Activated CD8-positive, alpha-beta memory T cell treated with anti-CD3 and anti-CD28 coated beads for 48 hours (primary cell): ENCODE measurements around the gene ANKS1B.

Source experiments
- DNase-seq, 3 experiments: peaks; one replicate each; pipeline ENCODE4 v3.0.0-alpha.2; 2020; ENCODE audit warnings: low read depth in 2 of 3, low spot score in 2 of 3

The ANKS1B gene

DNA sequence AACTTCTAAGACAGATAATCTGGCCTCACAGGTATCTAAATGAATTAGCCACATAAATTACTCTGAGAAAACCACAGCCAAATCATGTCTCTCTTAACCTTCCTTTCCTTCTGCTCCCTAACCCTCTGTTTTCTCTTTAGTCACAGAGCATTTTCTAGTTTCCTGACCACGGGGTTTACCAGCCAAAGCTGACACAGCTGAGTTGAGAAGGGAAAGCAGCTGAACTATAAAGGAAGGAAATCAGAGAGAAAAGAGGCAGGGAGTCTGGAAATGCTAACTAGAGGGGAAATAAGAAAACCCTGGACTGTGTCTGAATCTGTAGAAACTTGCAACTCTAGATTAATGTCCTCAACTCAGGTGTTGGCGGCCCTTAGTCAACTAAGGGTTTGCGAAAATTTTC is 24.4 kb downstream of the ANKS1B start:
- no peak for DNase-seq

DNA sequence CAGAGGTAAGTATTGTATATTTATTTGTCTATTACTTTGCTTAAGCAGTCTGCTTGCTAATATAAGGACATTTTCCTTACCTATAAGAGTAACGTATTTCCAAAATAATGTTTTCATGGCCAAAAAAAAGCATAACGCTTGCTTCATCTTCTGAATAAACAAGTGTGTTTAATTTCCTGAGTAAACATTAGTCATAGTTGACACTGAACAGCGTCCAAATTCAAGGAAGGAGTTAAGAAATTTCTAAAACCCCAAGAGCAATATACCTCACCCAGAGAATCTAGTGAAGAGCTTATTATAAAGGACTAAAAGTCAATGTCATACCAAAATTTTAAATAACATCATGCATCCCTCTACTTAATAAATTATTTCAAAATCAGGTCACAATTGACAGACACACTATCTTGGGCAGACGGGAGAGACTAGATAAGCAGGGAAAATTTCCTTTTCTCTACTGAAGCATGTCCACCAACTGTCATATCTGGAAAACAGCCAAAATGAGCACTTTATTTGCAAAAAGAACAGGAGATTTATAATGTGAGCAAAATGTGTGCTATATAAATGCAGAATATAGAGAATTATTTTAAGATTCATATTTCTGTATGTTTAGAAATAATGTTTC is 25.1 kb downstream of the ANKS1B start:
- no peak for DNase-seq

GRCh38 chr12:99957866-99958466 is 26.8 kb downstream of the ANKS1B start:
- DNase-seq = no peak

DNA sequence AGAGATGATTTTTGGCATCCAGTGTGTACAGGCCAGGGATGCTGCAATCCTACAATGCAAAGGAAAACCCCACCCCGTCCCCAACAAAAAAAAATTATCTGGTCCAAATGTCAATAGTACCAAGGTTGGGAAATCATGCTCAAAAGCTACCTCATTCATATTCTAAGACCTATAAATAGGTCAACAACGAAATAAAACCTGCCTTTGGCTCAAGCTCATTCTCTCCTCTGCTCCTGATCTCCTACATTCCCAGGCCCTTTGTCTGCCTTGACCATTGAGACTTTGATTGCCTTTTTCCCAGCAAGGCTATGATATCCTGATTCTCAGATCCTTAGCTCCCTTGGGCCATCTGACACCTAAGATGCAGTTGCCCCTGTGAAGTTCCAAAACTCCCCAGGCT is 30.0 kb downstream of the ANKS1B start:
- no peak for DNase-seq

- no peak for DNase-seq
These were observed 36.4 kb downstream of the ANKS1B start for GRCh38 chr12:99948370-99948769.

GRCh38 chr12:99946131-99946530 is 38.6 kb downstream of the ANKS1B start:
- no peak for DNase-seq

DNA sequence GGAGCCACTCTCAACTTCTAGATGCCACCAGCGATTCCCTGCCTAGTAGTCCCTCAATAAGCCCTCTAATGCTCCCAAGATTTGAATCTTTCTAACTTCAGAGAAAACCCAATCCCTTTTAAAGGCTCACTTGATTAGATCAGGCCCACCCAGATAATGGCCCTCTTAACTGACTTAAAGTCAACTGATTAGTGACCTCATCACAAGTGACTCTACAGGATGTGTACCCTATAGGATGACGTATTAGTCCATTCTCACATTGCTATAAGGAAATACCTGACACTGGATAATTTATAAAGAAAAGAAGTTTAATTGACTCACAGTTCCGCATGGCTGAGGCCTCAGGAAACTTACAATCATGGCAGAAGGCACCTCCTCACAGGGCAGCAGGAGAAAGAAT is 49.1 kb downstream of the ANKS1B start:
- DNase-seq = no peak

DNA sequence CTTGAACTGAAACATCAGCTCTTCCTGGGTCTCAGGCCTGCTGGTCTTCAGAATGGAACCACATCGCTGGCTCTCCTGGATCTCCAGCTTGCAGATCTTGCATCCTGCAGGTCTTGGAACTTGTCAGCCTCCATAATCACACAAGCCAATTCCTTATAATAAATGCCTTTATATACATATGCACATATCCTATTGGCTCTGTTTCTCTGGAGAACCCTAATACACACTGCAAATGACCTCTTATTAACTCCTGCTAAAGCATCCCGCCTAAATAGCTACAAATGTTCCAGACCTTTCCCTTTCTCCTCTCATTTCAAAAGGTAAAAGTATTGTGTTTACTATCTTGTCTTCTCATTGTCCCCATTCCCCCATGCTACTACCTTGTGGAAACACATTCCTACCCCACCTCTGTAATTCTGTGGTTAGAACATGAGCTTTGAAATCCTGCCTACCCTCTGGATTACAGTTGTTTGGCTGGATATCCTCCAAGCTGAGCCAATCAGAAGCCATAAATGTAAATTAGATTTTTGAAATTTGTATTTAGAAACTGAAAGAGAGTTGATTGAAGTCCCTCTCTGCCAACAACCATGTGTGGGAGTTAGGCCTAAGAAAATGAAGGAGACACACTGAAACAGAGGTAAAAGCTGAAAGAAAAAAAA is 58.1 kb downstream of the ANKS1B start:
- no peak for DNase-seq

GRCh38 chr12:99920353-99920960 is 64.3 kb downstream of the ANKS1B start:
- DNase-seq = no peak

DNA sequence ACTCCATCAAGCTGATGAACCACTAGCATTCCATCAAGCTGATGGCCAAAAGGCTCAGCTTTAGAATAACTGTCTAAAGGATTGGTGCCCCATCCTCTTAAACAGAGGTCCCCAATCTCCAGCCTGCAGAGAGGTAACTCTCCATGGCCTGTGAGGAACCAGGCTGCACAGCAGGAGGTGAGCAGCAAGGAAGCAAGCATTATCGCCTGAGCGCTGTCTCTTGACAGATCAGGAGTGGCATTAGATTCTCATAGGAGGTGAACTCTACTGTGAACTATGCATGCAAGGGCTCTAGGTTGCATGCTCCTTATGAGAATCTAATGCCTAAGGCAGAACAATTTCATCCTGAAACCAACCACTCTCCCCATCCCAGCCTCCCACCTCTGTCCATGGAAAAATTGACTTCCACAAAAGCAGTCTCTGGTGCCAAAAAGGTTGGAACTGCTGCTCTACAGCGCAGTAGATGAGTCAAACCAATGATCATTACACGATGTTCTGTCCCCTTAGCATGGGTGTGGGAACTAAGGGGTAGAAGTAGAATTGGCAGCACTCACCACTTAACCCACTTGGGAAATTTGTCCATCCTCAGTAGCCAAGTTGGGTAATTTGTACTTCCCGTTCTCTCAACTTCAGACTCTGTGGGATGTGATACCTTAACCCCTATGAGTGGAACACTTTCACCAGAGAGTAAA is 66.9 kb downstream of the ANKS1B start:
- no peak for DNase-seq

DNA sequence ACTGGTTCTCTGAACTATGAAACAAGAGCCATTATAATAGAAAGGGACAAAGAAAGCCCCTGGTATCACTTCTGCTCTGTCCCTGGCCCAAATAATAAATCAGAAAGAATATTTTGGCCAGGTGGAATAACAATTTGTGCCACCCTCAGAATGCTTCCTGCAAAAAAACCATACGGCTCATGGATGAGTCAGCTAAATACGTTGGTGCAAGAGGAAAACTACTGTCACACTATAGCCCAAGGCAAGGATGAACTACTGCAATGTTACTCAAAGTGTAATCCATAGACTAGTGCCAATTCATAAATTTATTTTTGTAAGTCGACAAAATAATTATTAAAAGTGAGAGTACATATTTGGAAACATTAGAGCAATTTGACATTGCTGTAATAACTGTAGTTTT is 68.2 kb downstream of the ANKS1B start:
- DNase-seq = no peak

DNA sequence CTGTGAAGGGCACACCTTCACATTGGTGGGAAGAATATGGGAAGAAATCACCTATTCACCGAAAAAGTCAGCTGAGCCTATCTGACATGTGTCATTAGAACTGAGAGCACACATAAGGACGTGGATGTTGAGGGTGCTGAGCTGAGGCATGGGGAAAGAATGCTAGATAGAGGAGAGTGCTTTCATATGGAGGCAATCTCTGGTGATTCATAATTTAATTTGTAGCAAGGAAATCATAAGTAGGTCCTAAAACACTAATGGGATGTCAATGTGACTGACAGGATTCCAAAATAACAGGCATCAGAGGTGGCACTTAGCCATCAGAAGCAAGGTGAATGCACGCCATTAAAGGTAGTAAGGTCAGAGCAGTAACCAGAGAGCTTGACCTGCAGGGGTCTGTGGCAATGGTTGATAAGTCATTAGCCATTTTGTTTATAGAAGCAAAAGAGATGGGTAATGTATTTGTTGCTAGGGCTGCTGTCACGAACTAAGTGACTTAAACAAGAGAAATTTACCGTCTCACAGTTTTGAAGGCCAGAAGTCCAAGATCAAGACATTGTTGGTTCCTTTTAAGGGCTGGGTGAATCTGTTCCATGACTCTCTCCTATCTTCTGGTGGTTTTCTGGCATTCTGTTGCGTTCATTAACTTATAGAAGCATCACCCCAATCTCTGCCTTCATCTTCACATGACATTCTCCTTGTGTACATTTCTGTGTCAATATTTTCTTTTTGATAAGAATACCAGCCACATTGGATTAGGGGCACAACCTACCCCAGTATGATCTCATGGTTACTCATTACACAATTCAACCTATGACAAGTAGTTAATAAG is 69.3 kb downstream of the ANKS1B start:
- no peak for DNase-seq

DNA sequence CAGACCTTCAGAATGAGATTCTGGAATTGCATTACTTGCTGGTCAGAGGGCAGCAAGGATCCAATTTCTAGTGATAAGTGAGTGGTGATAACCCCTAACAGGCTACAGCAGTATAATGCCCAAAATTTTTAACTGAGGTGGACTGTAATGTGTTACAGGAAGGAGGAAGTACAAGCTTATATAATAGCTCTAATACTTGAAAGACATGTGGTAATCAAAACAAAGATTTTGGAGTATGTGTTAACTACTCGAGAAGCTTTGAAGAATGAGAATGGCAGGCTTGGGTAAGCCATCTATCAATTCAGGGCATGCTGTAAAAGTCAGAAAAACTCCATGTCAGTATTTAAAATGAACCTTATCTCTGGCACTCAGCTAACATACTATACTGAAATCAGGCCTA is 70.5 kb downstream of the ANKS1B start:
- no peak for DNase-seq

DNA sequence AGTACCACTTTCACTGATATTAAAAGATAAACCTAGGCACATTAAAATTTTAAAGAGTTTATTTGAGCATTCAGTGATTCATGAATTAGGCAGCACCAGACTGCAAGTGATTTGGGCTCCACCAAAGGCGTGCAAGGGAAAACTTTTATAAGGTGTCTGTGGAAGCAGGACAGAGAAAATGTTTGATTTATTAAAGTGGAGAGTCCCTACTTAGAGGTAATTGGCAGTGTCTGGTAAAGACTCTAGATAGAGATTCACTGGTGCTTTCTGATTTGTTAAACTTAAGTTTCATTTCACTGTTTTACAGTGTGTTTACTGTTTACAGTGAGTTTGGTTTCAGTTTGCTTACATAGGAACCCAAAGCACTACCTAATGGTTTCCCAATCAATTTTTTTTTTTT is 72.8 kb downstream of the ANKS1B start:
- no peak for DNase-seq

DNA sequence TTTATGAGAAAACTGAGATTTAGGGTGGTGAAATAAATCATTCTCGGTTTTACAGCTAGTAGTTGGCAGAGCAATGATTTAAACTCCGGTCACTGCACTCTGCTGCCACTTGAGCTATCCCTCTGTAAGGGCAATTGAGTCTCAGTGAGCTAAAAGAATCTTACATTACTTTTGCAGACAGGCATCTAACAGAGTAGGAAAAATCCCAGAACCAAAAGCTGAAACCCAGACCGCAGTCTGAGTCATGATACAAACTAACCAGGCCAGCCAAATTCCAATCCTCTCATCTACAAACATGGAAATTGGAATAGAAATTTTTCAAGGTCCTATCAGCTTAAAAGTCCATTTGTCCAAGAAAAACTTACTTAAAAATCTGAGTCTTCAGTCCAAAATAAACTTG is 73.7 kb downstream of the ANKS1B start:
- DNase-seq = no peak

GRCh38 chr12:99910342-99910741 is 74.4 kb downstream of the ANKS1B start:
- DNase-seq = no peak

GRCh38 chr12:99906786-99907579 is 77.8 kb downstream of the ANKS1B start:
- DNase-seq = no peak

DNA sequence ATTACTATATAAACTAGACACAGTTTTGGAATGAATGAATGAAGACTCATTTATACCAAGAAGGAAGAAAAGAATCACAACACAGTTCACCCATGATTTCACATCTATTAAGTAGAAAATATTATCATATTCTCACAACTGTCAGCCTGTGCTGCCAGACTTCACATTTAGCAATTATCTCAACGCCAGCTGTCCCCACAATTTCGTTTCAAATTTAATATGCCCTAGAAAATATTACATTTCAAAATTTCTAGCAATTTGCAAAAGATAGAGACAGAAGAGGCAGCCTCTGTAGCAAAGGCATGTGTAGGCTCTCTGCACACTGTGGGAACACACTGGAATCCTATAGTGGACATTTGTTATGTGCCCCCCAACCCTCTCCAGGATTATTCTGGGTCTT is 83.6 kb downstream of the ANKS1B start:
- DNase-seq = no peak

DNA sequence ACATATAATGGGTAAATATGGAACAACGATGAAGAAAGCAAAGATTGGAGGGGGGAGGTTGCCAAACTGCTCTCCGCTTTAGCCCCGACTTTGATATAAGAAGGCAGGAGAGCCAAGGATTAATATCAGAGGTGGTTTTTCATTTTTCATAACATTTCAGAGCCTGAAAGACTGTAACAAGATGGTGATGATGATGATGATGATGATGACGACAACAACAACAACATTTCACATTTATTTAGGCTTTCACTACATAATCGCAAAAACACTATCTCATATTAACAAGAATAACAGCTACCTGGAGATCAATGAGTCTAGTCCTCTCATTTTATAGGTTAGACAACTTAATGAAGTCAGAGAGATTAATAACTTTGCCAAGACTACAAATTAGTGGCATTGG is 86.1 kb downstream of the ANKS1B start:
- DNase-seq = no peak

DNA sequence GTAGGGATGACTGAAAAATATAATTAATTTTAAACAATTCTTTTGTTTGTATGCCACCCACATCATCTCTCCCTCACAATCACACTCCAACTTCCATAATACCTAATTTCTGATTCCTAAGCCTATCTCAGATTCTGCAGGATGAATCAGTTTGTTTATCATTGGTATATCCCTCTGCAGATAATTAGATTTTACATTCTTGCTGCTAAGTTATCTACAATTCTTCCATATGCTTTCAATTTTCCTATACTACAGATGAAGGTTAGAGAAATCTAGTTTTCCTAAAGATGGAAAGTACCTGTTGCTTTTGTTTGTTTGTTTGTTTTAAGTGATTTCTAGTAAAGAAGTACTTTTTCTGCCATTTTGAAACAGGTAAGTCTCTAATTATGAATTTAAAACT is 105.3 kb downstream of the ANKS1B start:
- no peak for DNase-seq
